SH-SY5Y (cell line): ENCODE data around the gene ME1.

ENCODE experiments used
- GATA2 ChIP-seq: IDR thresholded peaks from 2 replicates; pipeline ENCODE4 v1.6.1; 2011; ENCODE audit warnings: mild to moderate bottlenecking, low read depth, low read length
- GATA3 ChIP-seq: IDR thresholded peaks from 2 replicates; pipeline ENCODE4 v1.6.1; 2011; ENCODE audit warnings: low read depth, mild to moderate bottlenecking, low read length, moderate library complexity

GRCh38 chr6:83432636-83433035 lies 1.8 kb upstream of the ME1 start:
- TF ChIP-seq GATA2 (no peak), GATA3 (no peak)
